ENCODE results near the gene PDZK1IP1.

GRCh38 chr1:47211796-47212269 lies 22.0 kb upstream of the PDZK1IP1 start:
- TF ChIP-seq CTCF (IDR thresholded peaks at IDR 0.05; ENCODE audit: low read length) = no peak
- TF ChIP-seq EZH2phosphoT487 (IDR thresholded peaks at IDR 0.05; ENCODE audit: low read length) = no peak
- no peak for TF ChIP-seq EZH2 (optimal IDR thresholded peaks at IDR 0.05; ENCODE audit: low read depth, low read length)
